TTC549 (cell line): ENCODE measurements around the gene APC.
"Not testable (repeated sequence)": the region's sequence is repeated elsewhere in the genome, so short reads cannot be mapped to it uniquely, and the experiment has no call there.

ENCODE experiments used
- FAIRE-seq: peaks from 2 replicates; lab custom pipeline; 2012; peaks lifted over from hg19 to GRCh38; lab: Jason Lieb, UNC

APC gene

DNA sequence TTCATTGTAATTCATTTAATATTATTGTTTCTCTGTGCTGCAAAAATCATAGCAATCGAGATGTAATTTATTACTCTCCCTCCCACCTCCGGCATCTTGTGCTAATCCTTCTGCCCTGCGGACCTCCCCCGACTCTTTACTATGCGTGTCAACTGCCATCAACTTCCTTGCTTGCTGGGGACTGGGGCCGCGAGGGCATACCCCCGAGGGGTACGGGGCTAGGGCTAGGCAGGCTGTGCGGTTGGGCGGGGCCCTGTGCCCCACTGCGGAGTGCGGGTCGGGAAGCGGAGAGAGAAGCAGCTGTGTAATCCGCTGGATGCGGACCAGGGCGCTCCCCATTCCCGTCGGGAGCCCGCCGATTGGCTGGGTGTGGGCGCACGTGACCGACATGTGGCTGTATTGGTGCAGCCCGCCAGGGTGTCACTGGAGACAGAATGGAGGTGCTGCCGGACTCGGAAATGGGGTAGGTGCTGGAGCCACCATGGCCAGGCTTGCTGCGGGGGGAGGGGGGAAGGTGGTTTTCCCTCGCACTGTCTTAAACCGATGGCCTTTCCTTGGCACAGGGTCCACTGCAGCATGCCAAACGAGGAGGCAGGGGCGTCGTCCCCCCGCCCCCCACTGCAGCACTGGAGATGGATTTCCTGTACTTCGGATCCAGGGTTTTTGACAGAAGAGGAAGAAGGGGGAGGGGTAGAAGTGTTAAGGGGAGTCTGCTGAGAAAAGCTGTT lies at the start of gene APC:
Gene APC, plus strand, starts transcription at position 423 of the 728 bp plus-strand sequence. CDS start 17,006 bp downstream, outside the sequence.
- no peak for FAIRE-seq

DNA sequence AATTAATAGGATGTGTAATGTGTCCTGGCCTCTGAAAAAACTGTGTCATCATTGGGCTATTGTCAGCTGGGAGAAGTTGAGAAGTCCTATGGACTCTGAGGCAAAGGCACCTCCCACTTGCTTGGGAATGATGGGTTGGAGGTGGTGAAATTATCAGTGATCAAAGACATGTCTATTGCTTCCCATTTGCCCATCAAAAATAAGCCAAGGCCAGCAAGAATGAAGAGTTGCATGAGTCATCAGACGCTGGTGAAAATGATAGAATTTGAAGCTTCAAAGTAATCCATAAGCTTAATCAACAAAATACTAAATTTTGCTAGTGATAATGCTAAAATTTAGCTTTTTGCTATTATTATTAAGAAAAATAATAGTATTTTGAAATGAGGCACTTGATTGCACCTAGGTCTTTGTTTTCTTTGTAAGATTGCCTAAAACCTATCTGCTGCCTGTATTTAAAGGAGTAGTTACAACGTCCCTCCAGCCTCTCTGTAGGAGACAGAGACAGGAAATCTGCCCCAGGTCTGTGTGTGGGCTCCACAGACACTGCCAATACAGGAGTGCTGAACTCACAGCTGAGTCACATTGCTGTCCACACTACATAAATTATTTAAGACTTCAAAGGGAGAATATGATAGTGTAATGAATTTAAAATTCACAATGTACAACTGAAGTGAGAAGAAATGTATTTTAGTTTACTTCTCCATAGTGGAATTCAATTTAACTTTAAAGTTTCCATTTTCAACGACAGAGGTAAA lies 48.4 kb upstream of the APC start:
- no peak for FAIRE-seq

DNA sequence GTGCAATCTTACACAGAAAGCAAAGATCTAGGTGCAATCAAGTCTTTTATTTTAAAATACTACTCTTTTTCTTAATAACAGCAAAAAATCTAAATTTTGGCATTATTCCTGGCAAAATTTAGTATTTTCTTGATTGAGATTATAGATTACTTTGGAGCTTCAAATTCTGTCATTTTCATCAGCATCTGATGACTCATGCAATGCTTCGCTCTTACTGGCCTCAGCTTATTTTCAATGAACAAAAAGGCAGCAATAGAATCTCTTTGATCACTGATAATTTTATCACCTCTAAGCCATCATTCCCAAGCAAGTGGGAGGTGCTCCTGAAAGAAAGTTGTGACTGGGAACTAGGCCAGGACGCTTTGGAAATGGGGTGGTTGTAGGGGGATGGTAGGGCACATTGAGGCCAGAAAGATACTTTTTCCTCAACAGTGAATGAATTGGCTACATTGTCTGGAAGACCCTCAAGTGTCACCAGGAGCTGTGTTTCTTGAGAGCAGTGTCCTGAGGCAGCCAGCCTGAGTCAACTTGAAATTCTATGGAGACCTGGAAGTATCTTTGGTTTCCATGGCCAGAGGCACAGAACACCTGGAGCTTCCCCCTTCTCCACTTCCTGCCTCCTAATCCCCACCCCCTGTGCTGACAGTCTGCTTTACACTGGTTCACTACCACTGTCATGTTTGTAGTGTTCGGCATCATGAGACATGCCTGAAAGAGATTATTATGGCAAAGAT lies 46.9 kb upstream of the APC start:
- FAIRE-seq, result no peak

DNA sequence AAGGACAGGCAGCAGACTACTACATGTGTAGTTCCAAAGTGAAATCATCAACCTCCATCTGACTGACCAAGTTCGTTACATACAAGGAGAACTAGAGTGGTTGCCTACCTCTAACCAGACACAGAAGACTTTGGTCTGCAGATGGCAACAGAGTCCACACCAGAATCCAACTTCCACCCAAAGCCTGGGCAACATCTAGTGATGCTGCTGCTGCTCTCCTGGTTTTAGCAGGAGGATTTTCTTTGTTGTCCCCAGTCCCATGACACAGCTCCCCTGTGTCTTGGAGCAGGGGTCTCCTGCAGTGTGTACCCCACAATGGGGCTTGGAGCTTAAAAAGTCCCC lies 46.4 kb upstream of the APC start:
- FAIRE-seq, result no peak

DNA sequence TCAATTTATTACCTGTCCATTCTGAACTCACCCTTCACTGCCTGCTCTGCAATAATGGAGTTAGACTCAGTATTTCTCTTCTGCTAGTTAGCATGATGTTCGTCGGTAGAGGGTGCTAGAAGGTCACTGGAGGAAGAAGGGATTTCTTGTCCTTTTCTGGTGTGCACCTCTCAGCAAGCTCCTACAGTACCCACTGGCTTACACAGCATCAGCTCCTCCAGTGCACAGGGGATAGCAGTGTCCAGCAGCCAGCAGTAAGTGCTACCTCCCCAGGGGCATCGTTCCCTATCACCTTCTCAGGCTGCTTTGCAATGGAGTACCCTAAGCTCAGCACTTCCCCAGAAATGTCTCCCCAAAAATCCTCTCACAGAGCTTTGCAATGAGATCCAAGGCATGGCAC lies 45.9 kb upstream of the APC start:
- no peak for FAIRE-seq

DNA sequence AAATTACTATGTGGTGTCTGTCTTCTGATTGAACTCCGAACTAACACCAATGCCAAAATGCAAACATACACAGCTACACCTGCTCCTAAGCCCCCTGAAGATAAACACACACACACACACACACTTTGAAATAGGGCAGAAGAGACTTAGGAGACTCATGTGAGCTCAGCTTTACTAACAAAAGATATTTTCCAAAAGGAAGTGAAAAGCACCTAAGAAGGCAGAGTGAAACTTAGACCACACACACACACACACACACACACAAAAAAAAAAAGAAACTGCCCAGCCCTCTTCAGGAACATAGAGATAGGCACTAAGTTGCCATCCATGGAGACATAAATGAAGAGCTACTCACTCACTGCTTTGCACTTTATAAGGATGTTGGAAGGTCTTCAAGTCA lies 45.2 kb upstream of the APC start:
- no peak for FAIRE-seq

DNA sequence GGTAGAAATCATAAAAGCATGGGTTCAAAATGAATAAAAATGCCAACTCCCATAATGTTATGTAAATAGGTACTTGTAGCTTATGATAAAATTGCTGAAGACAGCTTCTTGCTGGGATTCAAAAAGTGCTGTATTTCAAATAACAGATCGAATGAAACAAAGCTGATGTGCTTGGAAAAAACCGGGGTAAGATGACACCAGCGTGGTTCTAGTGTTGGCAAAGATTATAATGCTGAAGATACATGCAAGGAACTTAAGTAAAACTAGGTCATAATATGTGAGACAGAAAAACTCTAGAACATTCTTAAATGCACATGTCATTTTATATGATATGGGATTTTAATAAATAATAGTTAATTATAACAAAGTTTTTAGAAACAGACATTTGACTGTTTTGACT lies 44.4 kb upstream of the APC start:
- no peak for FAIRE-seq

DNA sequence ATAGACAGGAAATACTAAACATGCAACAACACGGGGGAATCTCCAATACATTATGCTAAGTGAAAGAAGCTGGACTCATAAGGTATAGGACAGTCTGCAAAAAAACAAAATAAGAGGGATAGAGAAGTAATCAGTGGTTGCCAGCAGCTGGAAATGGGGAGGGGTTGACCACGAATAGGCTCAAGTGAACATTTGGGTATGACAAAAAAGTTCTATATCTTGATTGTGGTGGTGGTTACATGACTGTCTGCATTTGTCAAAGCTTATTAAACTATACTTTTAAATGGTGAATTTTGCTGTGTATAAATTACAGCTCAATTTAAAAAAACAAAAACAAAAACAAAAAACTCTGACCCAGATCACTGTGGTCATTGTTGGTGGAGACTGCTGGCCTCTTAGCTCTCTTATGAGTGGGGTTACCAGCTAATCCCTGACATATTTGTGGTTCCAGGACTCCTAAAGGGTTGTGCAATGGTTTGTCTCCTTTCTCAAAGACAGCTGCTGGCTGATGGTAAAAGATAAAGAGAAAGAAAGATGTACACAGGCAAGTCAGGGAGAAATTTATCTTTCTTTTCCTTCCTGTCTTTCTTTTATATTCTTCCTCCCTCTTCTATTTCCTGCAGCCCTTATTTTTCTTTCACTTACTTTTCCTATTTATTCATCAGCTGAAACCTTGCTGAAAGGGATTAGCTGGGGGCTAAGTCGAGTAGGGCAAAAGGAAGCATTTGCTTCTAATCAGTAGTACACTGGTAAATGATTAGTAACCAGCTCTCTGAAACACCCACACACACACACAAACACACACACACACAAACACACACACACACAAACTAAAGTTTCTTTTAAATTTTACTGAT lies 42.6 kb upstream of the APC start:
- no peak for FAIRE-seq

DNA sequence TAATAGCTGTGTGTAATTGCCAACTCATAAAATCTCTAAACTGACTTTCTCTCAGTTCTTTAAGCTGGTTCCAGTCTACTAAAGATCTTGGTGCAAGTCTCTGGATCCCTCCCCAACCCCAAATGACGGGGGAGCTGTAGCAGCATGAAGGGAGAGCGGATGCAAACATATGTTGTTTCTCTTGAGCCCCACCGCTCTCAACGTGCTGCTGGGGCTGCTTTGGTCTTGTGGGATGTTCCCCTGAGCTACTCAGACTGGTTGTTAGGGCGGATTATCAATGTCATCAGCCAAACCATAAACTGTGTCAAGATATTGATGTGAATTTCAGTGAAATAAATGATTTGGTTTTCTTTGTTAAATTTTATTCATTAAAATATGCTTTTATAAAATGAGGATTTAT lies 40.9 kb upstream of the APC start:
- no peak for FAIRE-seq

DNA sequence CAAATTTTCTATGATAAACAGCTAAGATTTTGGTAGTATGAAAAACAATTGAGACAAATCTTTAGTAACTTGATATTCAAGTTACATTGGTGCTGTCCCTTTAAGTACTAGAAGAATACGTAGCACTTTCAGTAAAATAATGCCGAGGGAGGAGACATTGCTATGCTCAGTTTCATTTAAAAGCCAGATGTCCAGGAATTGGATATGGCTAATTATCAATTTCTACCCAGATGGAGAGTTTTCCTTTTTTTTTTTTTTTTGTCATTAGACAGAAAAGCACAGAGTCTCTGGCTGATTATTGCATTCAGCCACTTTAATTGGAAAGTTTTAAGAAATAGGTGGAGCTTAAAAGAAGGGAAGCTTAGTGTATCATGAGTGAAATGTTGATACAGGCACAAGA lies 40.4 kb upstream of the APC start:
- FAIRE-seq, result no peak

DNA sequence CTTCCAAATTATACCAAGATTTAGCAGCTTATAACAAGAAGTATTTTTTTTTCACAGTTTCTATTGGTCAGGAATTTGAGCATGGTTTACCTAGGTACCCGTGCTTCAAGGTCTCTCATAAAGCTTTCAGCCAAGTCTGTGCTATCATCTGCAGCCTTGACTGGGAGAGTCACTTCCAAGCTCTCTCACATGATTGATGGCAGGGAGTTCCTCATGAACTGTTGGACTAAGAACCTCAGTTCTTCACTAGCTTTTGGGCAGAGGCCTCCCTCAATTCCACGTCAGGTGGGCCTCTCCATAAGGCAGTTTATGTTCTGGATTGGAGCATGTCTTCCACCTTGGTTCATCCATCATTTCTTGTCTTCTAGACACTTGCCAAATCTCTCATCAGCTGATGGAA lies 39.9 kb upstream of the APC start:
- FAIRE-seq, result no peak

DNA sequence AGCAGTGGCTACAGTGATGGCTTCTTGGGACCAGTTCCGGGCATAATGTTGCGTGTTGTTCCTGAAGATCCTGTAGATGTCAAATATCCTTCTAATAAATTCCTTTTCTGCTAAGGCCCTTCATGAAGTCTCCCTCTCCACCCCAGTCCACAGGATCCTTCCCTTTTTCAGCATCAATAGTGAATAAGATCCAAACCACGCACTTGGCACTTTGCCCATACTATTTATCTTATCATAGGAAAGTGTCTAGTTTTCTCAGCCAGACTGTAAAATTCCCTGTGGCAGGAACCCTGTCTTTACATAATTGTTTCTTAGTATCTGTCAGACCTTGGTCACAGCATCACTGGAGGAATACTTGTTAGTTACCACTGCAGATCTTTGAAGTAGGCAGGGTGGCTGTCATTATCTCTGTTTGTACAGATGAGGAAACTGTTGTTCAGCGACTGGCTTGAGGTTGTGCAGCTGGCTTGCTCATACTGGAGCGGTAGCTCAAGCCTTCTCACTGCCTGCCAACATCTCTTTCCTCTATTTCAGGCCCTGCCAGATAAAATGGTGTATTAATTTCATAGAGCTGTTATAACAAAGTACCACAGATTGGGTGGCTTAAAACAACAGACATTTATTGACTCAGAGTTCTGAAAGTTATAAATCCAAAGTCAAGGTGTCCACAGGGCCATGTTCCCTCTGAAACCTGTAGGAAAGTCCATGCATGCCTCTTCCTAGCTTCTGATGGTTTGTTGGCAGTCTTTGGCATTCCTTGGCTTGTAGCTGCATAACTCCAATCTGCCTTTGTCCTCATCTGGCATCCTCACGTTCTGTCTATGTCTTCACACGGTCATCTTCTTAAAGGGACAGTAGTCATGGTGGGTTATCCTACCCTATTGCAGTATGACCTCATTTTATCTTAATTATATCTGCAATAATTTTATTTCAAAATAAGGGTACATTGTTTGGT lies 33.5 kb upstream of the APC start:
- no peak for FAIRE-seq

DNA sequence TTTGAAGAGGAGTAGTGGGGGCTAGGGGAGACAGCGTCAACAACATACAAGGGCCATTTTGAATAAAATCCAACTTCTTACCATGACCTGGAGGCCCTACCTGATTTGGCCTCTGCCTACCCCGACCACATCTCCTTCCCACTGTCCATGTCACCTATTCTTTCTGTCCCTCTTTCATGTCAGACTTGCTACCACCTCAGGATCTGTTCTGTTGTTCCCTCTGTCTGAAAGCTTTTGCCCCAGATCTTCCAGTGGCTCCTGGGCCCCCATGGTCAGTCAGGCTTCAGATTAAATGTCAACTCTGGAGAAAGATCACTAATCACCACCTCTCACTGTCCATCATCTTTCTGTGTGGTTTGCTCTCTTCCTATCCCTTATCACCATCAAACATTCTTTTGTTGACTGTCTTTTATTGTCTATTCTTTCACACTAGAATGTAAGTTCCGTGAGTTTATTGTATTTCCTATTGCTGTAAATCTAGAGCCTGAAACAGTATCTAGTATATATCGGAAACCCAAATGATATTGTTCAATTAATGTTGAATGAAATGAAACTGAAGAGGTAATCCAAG lies 31.2 kb upstream of the APC start:
- FAIRE-seq, result no peak

DNA sequence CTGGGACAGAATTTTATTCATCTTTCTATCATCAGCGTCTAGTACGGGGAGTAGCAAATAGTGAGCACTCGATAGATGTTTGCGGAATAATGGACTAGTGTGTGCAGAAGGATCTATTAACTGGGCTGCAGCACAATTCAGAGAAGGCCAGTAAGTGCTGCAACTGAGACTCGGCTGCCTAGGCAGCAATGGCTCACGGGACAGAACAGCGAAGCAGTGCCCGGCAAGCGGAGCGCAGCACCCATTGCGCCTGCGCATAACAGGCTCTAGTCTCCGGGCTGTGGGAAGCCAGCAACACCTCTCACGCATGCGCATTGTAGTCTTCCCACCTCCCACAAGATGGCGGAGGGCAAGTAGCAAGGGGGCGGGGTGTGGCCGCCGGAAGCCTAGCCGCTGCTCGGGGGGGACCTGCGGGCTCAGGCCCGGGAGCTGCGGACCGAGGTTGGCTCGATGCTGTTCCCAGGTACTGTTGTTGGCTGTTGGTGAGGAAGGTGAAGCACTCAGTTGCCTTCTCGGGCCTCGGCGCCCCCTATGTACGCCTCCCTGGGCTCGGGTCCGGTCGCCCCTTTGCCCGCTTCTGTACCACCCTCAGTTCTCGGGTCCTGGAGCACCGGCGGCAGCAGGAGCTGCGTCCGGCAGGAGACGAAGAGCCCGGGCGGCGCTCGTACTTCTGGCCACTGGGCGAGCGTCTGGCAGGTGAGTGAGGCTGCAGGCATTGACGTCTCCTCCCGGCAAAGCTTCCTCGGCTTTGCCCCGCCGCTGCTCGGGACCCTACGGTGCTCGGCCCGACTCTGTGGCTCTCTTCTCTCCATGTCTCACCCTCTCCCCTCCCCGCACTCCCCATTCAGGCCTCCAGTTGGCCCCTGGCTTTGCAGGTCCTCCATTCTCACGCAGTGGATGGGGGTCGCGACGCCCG lies 30.2 kb upstream of the APC start:
- peak; percentile 63 for FAIRE-seq

DNA sequence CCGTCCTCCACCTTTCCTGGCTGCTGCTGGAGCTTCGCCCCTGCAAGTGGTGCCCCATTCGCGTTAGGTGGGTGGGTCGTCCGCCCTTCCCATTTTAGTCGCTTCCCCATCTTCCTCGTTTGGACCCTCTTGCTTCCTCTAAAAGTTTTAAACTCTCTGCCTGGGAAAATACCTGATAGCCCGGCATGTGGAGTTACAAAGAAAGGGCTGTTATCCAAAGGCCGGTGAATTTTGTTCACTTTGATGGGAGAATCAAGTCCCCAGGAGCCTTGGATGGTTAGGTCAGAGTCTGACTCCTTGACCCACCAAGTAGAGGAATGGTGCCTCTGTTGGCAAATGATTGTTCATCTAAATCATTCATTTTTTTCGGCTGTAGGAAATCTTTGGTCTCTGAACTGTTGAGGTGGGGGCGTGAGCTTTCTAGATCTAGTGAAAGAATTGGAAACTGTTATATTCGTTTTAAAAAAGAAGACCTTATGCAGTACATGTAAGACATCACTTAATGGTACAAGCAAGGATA lies 29.5 kb upstream of the APC start:
- no peak for FAIRE-seq

DNA sequence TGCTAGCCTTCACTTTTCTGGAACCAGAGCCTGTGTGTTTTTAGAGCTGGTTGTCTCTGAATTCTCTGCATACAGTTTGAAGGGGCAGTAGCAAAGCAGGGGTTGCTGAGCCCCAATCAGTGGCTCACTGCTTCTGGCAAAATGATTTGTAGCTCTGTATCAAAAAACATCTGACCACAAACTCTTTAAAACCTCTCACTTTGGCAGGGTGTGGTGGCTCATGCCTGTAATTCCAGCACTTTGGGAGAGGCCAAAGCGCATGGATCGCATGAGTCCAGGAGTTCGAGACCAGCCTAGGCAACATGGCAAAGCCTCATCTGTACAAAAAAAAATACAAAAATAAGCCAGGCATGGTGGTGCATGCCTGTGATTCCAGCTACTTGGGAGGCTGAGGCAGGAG lies 28.3 kb upstream of the APC start:
- no peak for FAIRE-seq

DNA sequence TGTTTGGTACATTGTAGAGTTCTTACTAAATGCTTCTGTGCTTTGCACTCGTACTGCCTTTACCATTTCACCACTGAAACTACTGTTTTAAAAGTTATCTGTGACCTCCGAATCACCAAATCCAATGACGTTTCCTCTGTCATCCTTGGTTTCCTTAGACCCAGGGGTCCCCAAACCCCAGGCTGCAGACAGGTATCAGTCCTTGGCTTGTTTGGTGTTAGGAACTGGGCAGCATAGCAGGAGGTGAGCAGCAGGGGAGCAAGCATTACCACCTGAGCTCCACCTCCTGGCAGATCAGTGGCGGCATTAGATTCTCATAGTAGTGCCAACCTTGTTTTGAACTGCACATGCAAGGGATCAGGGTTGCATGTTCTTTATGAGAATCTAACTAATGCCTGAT lies 26.8 kb upstream of the APC start:
- FAIRE-seq, result no peak

DNA sequence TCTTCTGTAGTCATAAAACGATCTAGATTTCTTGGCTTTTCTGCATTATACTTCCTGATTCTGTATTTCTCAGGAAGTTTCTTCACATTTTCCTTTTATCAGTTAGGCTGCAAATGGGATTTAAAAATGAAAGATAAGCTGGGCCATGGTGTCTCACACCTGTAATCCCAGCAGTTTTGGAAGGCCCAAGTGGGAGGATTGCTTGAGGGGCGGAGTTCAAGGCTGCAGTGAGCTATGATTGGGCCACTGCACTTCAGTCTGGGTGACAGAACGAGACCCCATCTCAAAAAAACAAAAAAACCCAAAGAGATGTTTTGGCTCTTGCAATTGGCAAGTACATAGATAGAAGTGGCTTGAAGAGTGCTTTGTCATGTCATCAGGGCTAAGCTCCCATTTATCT lies 26.2 kb upstream of the APC start:
- no peak for FAIRE-seq

DNA sequence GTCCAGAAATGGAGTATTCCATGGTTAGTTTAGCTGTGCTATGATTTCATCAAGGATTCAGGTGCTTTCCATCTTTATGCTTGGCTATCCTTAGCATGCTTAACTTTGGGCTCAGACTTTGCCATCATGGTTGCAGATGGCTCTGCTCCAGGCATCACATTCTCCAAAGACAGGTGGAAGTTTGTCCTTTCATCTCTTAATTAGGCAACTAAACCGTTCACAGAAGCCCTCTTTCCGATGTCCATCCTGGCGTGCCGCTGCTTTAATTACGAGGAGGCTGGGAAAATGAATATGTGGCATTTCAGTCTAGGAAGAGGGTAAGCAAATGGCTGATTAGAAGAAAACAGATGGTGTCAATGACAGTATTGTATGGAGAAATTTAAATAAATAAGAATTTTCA lies 24.5 kb upstream of the APC start:
- FAIRE-seq, result no peak

DNA sequence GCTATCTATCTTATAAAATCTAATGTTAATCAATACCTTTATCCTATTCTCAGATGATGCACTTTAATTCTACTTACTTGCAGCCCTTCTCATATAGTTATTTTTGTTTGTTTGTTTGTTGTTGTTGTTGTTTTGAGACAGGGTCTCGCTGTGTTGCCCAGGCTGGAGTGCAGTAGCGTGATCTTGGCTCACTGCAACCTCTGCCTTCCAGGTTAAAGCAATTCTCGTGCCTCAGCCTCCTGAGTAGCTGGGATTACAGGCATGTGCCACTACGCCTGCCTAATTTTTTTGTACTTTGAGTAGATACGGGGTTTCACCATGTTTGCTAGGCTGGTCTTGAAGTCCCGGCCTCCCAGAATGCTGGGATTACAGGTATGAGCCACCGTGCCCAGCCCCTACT lies 20.8 kb upstream of the APC start:
- FAIRE-seq, result not testable (repeated sequence)
